Stimulated activated memory B cell treated with anti-CD40 and anti-IgM and Interleukin-4, amounts not matched to agents 10 μg/mL and 1 μg/mL and 100 μg/mL, for 72 hours (primary cell): ENCODE data around the gene PA2G4.
"Not testable (repeated sequence)": the region's sequence is repeated elsewhere in the genome, so short reads cannot be mapped to it uniquely, and the experiment has no call there.

Experiments
- ATAC-seq: fragments of 150-1000 bp; cut with Tn5 transposase; 2 replicates; pipeline ENCODE4 v1.10.0; 2021
- H3K27ac Mint-ChIP-seq: one replicate; pipeline ENCODE4 v1.8.0; 2022; ENCODE audit warnings: mild to moderate bottlenecking, mixed read lengths
- H3K27me3 Mint-ChIP-seq: one replicate; pipeline ENCODE4 v1.8.0; 2022; ENCODE audit warnings: mixed read lengths
- H3K36me3 Mint-ChIP-seq: one replicate; pipeline ENCODE4 v1.8.0; 2022; ENCODE audit warnings: mixed read lengths
- H3K4me1 Mint-ChIP-seq: one replicate; pipeline ENCODE4 v1.8.0; 2022; ENCODE audit warnings: mixed read lengths
- H3K4me3 Mint-ChIP-seq: one replicate; pipeline ENCODE4 v1.8.0; 2022; ENCODE audit warnings: mild to moderate bottlenecking, moderate library complexity, mixed read lengths
- H3K9me3 Mint-ChIP-seq: one replicate; pipeline ENCODE4 v1.8.0; 2022; ENCODE audit warnings: mixed read lengths

The PA2G4 gene

GRCh38 chr12:56104109-56104814 is at the start of gene PA2G4:
Gene PA2G4, plus strand, starts transcription at chr12:56104559. Its CDS starts 179 bp downstream, at chr12:56104738.
- Mint-ChIP-seq H3K4me3 (peak within 1 kb of the TSS; percentile 98), H3K27ac (peak within 1 kb of the TSS; percentile 94), H3K4me1 (peaks cover 31% of the 10 kb centered on the region), H3K36me3 (peaks cover 17% of the 10 kb centered on the region), H3K9me3 (no peaks in the 10 kb centered on the region), H3K27me3 (no peaks in the 10 kb centered on the region)
- ATAC-seq = peak; percentile 99

- not testable (repeated sequence) for H3K36me3 Mint-ChIP-seq
Observed at GRCh38 chr12:56059964-56060363, 44.4 kb upstream of the PA2G4 start.

GRCh38 chr12:56061982-56062381 is 42.4 kb upstream of the PA2G4 start:
- Mint-ChIP-seq H3K27ac (no peak overlapping the region), H3K27me3 (peaks cover 13% of the 10 kb centered on the region), H3K4me3 (no peak overlapping the region), H3K9me3 (no peaks in the 10 kb centered on the region), H3K4me1 (no peaks in the 10 kb centered on the region), H3K36me3 (no peaks in the 10 kb centered on the region)
- ATAC-seq = no peak

More at GRCh38 chr12:56059964-56060363, 44.4 kb upstream of the PA2G4 start:
- not testable (repeated sequence) for H3K27ac Mint-ChIP-seq, H3K4me3 Mint-ChIP-seq, ATAC-seq, H3K4me1 Mint-ChIP-seq, H3K9me3 Mint-ChIP-seq
- peaks cover 13% of the 10 kb centered on the region for H3K27me3 Mint-ChIP-seq

- Mint-ChIP-seq H3K4me1 (no peaks in the 10 kb centered on the region), H3K9me3 (no peaks in the 10 kb centered on the region), H3K36me3 (no peaks in the 10 kb centered on the region), H3K27me3 (peaks cover 13% of the 10 kb centered on the region), H3K4me3 (no peak overlapping the region), H3K27ac (no peak overlapping the region)
- no peak for ATAC-seq
Observed at GRCh38 chr12:56062996-56063395, 41.4 kb upstream of the PA2G4 start.

- H3K4me3 Mint-ChIP-seq = no peak overlapping the region
- no peaks in the 10 kb centered on the region for H3K36me3 Mint-ChIP-seq
- no peak overlapping the region for H3K27ac Mint-ChIP-seq
- H3K27me3 Mint-ChIP-seq = no peaks in the 10 kb centered on the region
- H3K9me3 Mint-ChIP-seq = no peaks in the 10 kb centered on the region
- ATAC-seq = no peak
- no peaks in the 10 kb centered on the region for H3K4me1 Mint-ChIP-seq
Observed at GRCh38 chr12:56071648-56072047, 32.7 kb upstream of the PA2G4 start.

- ATAC-seq = no peak
- no peaks in the 10 kb centered on the region for H3K9me3 Mint-ChIP-seq
- no peak overlapping the region for H3K4me3 Mint-ChIP-seq
- peaks cover 8% of the 10 kb centered on the region for H3K4me1 Mint-ChIP-seq
- H3K36me3 Mint-ChIP-seq = no peaks in the 10 kb centered on the region
- no peak overlapping the region for H3K27ac Mint-ChIP-seq
- H3K27me3 Mint-ChIP-seq = no peaks in the 10 kb centered on the region
Observed at GRCh38 chr12:56074396-56074795, 30.0 kb upstream of the PA2G4 start.

- not testable (repeated sequence) for H3K4me3 Mint-ChIP-seq, H3K27ac Mint-ChIP-seq, H3K9me3 Mint-ChIP-seq, H3K36me3 Mint-ChIP-seq, ATAC-seq
- Mint-ChIP-seq H3K4me1 (peaks cover 17% of the 10 kb centered on the region), H3K27me3 (peaks cover 27% of the 10 kb centered on the region)
Observed at GRCh38 chr12:56077966-56078365, 26.4 kb upstream of the PA2G4 start.

GRCh38 chr12:56078427-56078826 is 25.9 kb upstream of the PA2G4 start:
- Mint-ChIP-seq H3K4me3 (peak overlapping the region; percentile 39), H3K27me3 (peaks cover 27% of the 10 kb centered on the region), H3K36me3 (no peaks in the 10 kb centered on the region), H3K4me1 (peaks cover 17% of the 10 kb centered on the region), H3K27ac (no peak overlapping the region), H3K9me3 (no peaks in the 10 kb centered on the region)
- no peak for ATAC-seq

- no peaks in the 10 kb centered on the region for H3K36me3 Mint-ChIP-seq
- no peaks in the 10 kb centered on the region for H3K9me3 Mint-ChIP-seq
- H3K4me3 Mint-ChIP-seq = peak overlapping the region; percentile 78
- peaks cover 17% of the 10 kb centered on the region for H3K4me1 Mint-ChIP-seq
- peaks cover 27% of the 10 kb centered on the region for H3K27me3 Mint-ChIP-seq
- peak; percentile 81 for ATAC-seq
- peak overlapping the region; percentile 22 for H3K27ac Mint-ChIP-seq
Observed at GRCh38 chr12:56078931-56079722, 25.2 kb upstream of the PA2G4 start.

- peak; percentile 77 for ATAC-seq
- Mint-ChIP-seq H3K4me1 (peaks cover 17% of the 10 kb centered on the region), H3K9me3 (no peaks in the 10 kb centered on the region), H3K4me3 (peak within 1 kb of the TSS; percentile 78), H3K36me3 (no peaks in the 10 kb centered on the region), H3K27ac (peak within 1 kb of the TSS; percentile 22), H3K27me3 (peaks cover 27% of the 10 kb centered on the region)
Observed at GRCh38 chr12:56079723-56080555, 24.4 kb upstream of the PA2G4 start, which contains the start of gene ERBB3. Gene ERBB3, plus strand, starts transcription at chr12:56080165. Its CDS starts 136 bp downstream, at chr12:56080301.

GRCh38 chr12:56080556-56081138 is 23.7 kb upstream of the PA2G4 start:
- no peak for ATAC-seq
- Mint-ChIP-seq H3K27ac (no peak overlapping the region), H3K36me3 (no peaks in the 10 kb centered on the region), H3K27me3 (peaks cover 27% of the 10 kb centered on the region), H3K4me3 (peak overlapping the region; percentile 36), H3K9me3 (no peaks in the 10 kb centered on the region), H3K4me1 (peaks cover 17% of the 10 kb centered on the region)

- Mint-ChIP-seq H3K27ac (no peak overlapping the region), H3K36me3 (no peaks in the 10 kb centered on the region), H3K4me1 (peaks cover 17% of the 10 kb centered on the region), H3K4me3 (peak overlapping the region; percentile 36), H3K27me3 (peaks cover 27% of the 10 kb centered on the region), H3K9me3 (no peaks in the 10 kb centered on the region)
- ATAC-seq = no peak
Observed at GRCh38 chr12:56081393-56082347, 22.7 kb upstream of the PA2G4 start.

- Mint-ChIP-seq H3K4me1 (peaks cover 17% of the 10 kb centered on the region), H3K36me3 (no peaks in the 10 kb centered on the region), H3K27me3 (peaks cover 27% of the 10 kb centered on the region), H3K9me3 (no peaks in the 10 kb centered on the region), H3K4me3 (no peak overlapping the region), H3K27ac (no peak overlapping the region)
- ATAC-seq = no peak
Observed at GRCh38 chr12:56082382-56082781, 22.0 kb upstream of the PA2G4 start.

- Mint-ChIP-seq H3K4me3 (no peak overlapping the region), H3K27me3 (peaks cover 27% of the 10 kb centered on the region), H3K4me1 (peaks cover 17% of the 10 kb centered on the region), H3K36me3 (no peaks in the 10 kb centered on the region), H3K9me3 (no peaks in the 10 kb centered on the region), H3K27ac (no peak overlapping the region)
- no peak for ATAC-seq
Observed at GRCh38 chr12:56082967-56083366, 21.4 kb upstream of the PA2G4 start.
